GM19240 (cell line): ENCODE results near the gene TENM4.

Experiments
- DNase-seq: peaks from one replicate; pipeline ENCODE4 v3.0.0; 2011; ENCODE audit warnings: low spot score; ENCODE audit not compliant: insufficient read length

TENM4 gene

GRCh38 chr11:79139900-79140299 lies 300.9 kb downstream of the TENM4 start:
- DNase-seq, result no peak

- no peak for DNase-seq
Observed at GRCh38 chr11:79129702-79130101, 311.1 kb downstream of the TENM4 start.

GRCh38 chr11:79128291-79128690 lies 312.5 kb downstream of the TENM4 start:
- DNase-seq, result no peak

- no peak for DNase-seq
Observed at GRCh38 chr11:79122759-79123158, 318.1 kb downstream of the TENM4 start.

- no peak for DNase-seq
Observed at GRCh38 chr11:79121351-79121750, 319.5 kb downstream of the TENM4 start.

GRCh38 chr11:79119491-79120284 lies 321.1 kb downstream of the TENM4 start:
- DNase-seq, result no peak

- DNase-seq, result no peak
Observed at GRCh38 chr11:79117488-79117887, 323.3 kb downstream of the TENM4 start.

GRCh38 chr11:79116600-79116999 lies 324.2 kb downstream of the TENM4 start:
- no peak for DNase-seq

GRCh38 chr11:79113054-79113690 lies 327.7 kb downstream of the TENM4 start:
- DNase-seq, result no peak

GRCh38 chr11:79110796-79111195 lies 330.0 kb downstream of the TENM4 start:
- no peak for DNase-seq

GRCh38 chr11:79110321-79110720 lies 330.5 kb downstream of the TENM4 start:
- no peak for DNase-seq

GRCh38 chr11:79108851-79109250 lies 332.0 kb downstream of the TENM4 start:
- DNase-seq, result no peak

- DNase-seq, result no peak
Observed at GRCh38 chr11:79102840-79103239, 338.0 kb downstream of the TENM4 start.

- no peak for DNase-seq
Observed at GRCh38 chr11:79101656-79102055, 339.2 kb downstream of the TENM4 start.

GRCh38 chr11:79100093-79100910 lies 340.5 kb downstream of the TENM4 start:
- peak; percentile 81 for DNase-seq

- no peak for DNase-seq
Observed at GRCh38 chr11:79098146-79098545, 342.7 kb downstream of the TENM4 start.

- no peak for DNase-seq
Observed at GRCh38 chr11:79097246-79097875, 343.5 kb downstream of the TENM4 start.

- DNase-seq, result no peak
Observed at GRCh38 chr11:79095424-79095823, 345.4 kb downstream of the TENM4 start.

GRCh38 chr11:79094616-79095015 lies 346.2 kb downstream of the TENM4 start:
- DNase-seq, result no peak

GRCh38 chr11:79092791-79093353 lies 348.0 kb downstream of the TENM4 start:
- DNase-seq, result no peak

GRCh38 chr11:79090191-79090705 lies 350.6 kb downstream of the TENM4 start:
- DNase-seq, result no peak
